DOHH2 (cell line): Measurements from ENCODE around the gene ATXN7L1.

Experiments
- H3F3A ChIP-seq: fragments of 200-600 bp; sonication (generic), shearing (Covaris generic); 2 replicates; pipeline ENCODE4 v1.6.0; 2016; ENCODE audit warnings: antibody characterized with exemption, mild to moderate bottlenecking; ENCODE audit not compliant: control insufficient read depth, insufficient read depth
- H3K27ac ChIP-seq: fragments of 200-600 bp; sonication (generic); 2 replicates; pipeline ENCODE4 v1.5.1; 2014; ENCODE audit warnings: low read depth, mild to moderate bottlenecking, low read length, moderate library complexity
- H3K27me3 ChIP-seq: fragments of 200-600 bp; sonication (generic); 2 replicates; pipeline ENCODE4 v1.6.1; 2014; ENCODE audit warnings: mild to moderate bottlenecking, low read length, mixed read lengths; ENCODE audit not compliant: control insufficient read depth
- H3K36me3 ChIP-seq: fragments of 200-600 bp; sonication (generic); 2 replicates; pipeline ENCODE4 v1.6.1; 2014; ENCODE audit warnings: mild to moderate bottlenecking, low read length, moderate library complexity, mixed read lengths; ENCODE audit not compliant: control insufficient read depth
- H3K4me1 ChIP-seq: fragments of 200-600 bp; sonication (generic); 2 replicates; pipeline ENCODE4 v1.6.1; 2014; ENCODE audit warnings: mild to moderate bottlenecking, low read length, mixed read lengths; ENCODE audit not compliant: control insufficient read depth
- H3K4me2 ChIP-seq: fragments of 200-600 bp; sonication (generic); 2 replicates; pipeline ENCODE4 v1.6.0; 2014; ENCODE audit warnings: mild to moderate bottlenecking, low read length, moderate library complexity
- H3K4me3 ChIP-seq: fragments of 200-600 bp; sonication (generic); 2 replicates; pipeline ENCODE4 v1.5.1; 2014; ENCODE audit warnings: mild to moderate bottlenecking, low read length, mixed read lengths
- H3K79me2 ChIP-seq: fragments of 200-600 bp; sonication (generic); 2 replicates; pipeline ENCODE4 v1.6.1; 2014; ENCODE audit warnings: mild to moderate bottlenecking, low read length, mixed read lengths; ENCODE audit not compliant: control insufficient read depth
- H3K9me2 ChIP-seq: fragments of 200-600 bp; sonication (generic); replicated peaks from 2 replicates; pipeline ENCODE4 v1.6.1; 2014; ENCODE audit warnings: mild to moderate bottlenecking, low read length, mixed read lengths; ENCODE audit not compliant: control insufficient read depth
- H3K9me3 ChIP-seq: fragments of 200-600 bp; sonication (generic); 2 replicates; pipeline ENCODE4 v1.6.1; 2014; ENCODE audit warnings: antibody characterized with exemption, low read length, mixed read lengths; ENCODE audit not compliant: control insufficient read depth, insufficient read depth
- H4K20me1 ChIP-seq: fragments of 200-600 bp; sonication (generic); 2 replicates; pipeline ENCODE4 v1.6.0; 2014; ENCODE audit warnings: low read depth, mild to moderate bottlenecking, antibody characterized with exemption, low read length, moderate library complexity; ENCODE audit not compliant: control insufficient read depth, insufficient read depth
- CTCF ChIP-seq: fragments of 200-600 bp; sonication (generic); IDR thresholded peaks from one replicate; pipeline ENCODE4 v1.5.1; 2014; ENCODE audit warnings: antibody characterized with exemption, mild to moderate bottlenecking, low read depth, low read length; ENCODE audit not compliant: poor library complexity, severe bottlenecking
- EZH2phosphoT487 ChIP-seq: fragments of 200-600 bp; sonication (generic); IDR thresholded peaks from 2 replicates; pipeline ENCODE4 v1.6.1; 2017; ENCODE audit warnings: borderline replicate concordance, mild to moderate bottlenecking, antibody characterized with exemption, low read length, moderate library complexity, mixed read lengths

ATXN7L1 gene

GRCh38 chr7:105829681-105830322 lies 46.6 kb downstream of the ATXN7L1 start:
- Histone ChIP-seq H3K9me2 (no peaks in the 10 kb centered on the region), H3K4me1 (no peaks in the 10 kb centered on the region), H4K20me1 (no peaks in the 10 kb centered on the region), H3F3A (no peaks in the 10 kb centered on the region), H3K27me3 (peaks cover 23% of the 10 kb centered on the region), H3K79me2 (no peaks in the 10 kb centered on the region), H3K4me3 (no peak overlapping the region), H3K36me3 (no peaks in the 10 kb centered on the region), H3K27ac (no peak overlapping the region), H3K4me2 (no peak overlapping the region), H3K9me3 (no peaks in the 10 kb centered on the region)
- TF ChIP-seq EZH2phosphoT487 (no peak), CTCF (no peak)

- no peak overlapping the region for H3K4me2 ChIP-seq
- no peak for TF ChIP-seq EZH2phosphoT487
- no peak for TF ChIP-seq CTCF
These were observed 48.3 kb downstream of the ATXN7L1 start for GRCh38 chr7:105828141-105828540.

GRCh38 chr7:105827151-105827875 lies 49.1 kb downstream of the ATXN7L1 start:
- Histone ChIP-seq H3K27me3 (peaks cover 21% of the 10 kb centered on the region), H3F3A (no peaks in the 10 kb centered on the region), H3K4me2 (no peak overlapping the region), H3K36me3 (no peaks in the 10 kb centered on the region), H3K9me3 (no peaks in the 10 kb centered on the region), H3K79me2 (no peaks in the 10 kb centered on the region), H3K4me3 (no peak overlapping the region), H3K9me2 (no peaks in the 10 kb centered on the region), H3K27ac (no peak overlapping the region), H3K4me1 (no peaks in the 10 kb centered on the region), H4K20me1 (no peaks in the 10 kb centered on the region)
- TF ChIP-seq EZH2phosphoT487 (no peak), CTCF (no peak)

More at GRCh38 chr7:105828141-105828540, 48.3 kb downstream of the ATXN7L1 start:
- H3K27ac ChIP-seq = no peak overlapping the region
- H3K27me3 ChIP-seq = peaks cover 26% of the 10 kb centered on the region
- H3K9me3 ChIP-seq = no peaks in the 10 kb centered on the region
- no peaks in the 10 kb centered on the region for H3K79me2 ChIP-seq
- H3F3A ChIP-seq = no peaks in the 10 kb centered on the region
- H3K36me3 ChIP-seq = no peaks in the 10 kb centered on the region
- H3K4me3 ChIP-seq = no peak overlapping the region
- H3K4me1 ChIP-seq = no peaks in the 10 kb centered on the region
- H3K9me2 ChIP-seq = no peaks in the 10 kb centered on the region
- H4K20me1 ChIP-seq = no peaks in the 10 kb centered on the region
